Bronchial epithelial cell (primary cell): ENCODE data around the gene TOMM40. TPM values are rescaled to one million over a fixed set of nuclear protein-coding genes. Genes with fewer than 3 reads are reported as not detected.
"Not testable (repeated sequence)": the region's sequence is repeated elsewhere in the genome, so short reads cannot be mapped to it uniquely, and the experiment has no call there.

ENCODE experiments used
- DNase-seq: peaks from one replicate; pipeline ENCODE4 v3.0.0-alpha.2; 2010; ENCODE audit warnings: low read depth
- FAIRE-seq: peaks from 2 replicates; lab custom pipeline; 2011; peaks lifted over from hg19 to GRCh38; lab: Jason Lieb, UNC
- H3K27me3 ChIP-seq: 2 replicates; pipeline ENCODE4 v1.5.1; 2011; ENCODE audit warnings: low read length; ENCODE audit not compliant: control insufficient read depth, insufficient read depth
- H3K36me3 ChIP-seq: 2 replicates; pipeline ENCODE4 v1.5.1; 2011; ENCODE audit warnings: low read length; ENCODE audit not compliant: control insufficient read depth, insufficient read depth
- H3K4me3 ChIP-seq: 2 replicates; pipeline ENCODE4 v1.5.1; 2011; ENCODE audit warnings: mild to moderate bottlenecking, low read depth, low read length, control low read depth
- total RNA-seq: library from RNA; depleted of rRNA; stranded (reverse); fragments of >200 nt; gene quantifications from 2 replicates; pipeline ENCODE4 v1.2.1, GENCODE V29; 2014
- TF ChIP-seq, protein P1 (sequence below): IDR thresholded peaks from 2 replicates; pipeline ENCODE4 v1.5.1; 2011; ENCODE audit warnings: mild to moderate bottlenecking, moderate library complexity, low read length, control low read depth, inconsistent platforms; ENCODE audit not compliant: insufficient read depth, severe bottlenecking

The TOMM40 gene
- total RNA-seq, 1 donor from 2014 or later = 82.9 TPM

DNA sequence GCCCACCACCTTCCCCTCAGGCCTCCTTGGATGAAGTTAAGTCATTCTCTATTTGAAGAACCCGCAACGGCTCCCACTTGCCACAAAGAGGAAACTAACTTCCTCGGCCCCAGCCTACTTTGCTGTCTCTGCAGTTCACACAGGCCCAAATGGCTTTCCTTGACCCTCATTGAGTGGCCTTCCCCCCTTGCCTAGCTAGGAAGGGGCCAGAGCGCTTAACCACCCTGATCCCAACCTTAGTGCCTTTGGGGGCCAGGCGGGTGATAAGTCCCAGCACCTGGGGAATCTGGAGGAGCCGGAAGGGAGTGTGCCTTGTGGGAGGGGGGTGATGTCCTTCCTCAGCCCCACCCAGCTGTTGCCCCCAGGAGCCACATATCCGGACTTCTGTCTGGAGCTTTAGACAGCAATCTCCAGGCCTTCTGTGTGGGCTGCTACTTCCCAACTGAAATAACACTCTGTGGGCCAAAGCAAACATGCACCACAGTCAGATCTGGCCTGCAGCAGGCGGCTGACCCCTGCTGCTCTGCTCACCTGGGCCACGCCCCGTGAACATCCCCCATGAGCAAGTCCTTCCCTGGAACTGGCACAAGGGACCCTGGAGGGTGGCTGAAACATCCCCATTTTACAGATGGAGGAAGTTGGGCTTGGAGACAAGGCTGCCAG, 34.5 kb upstream of the TOMM40 start:
- DNase-seq (no peak), FAIRE-seq (no peak)
- TF ChIP-seq, protein P1, sequence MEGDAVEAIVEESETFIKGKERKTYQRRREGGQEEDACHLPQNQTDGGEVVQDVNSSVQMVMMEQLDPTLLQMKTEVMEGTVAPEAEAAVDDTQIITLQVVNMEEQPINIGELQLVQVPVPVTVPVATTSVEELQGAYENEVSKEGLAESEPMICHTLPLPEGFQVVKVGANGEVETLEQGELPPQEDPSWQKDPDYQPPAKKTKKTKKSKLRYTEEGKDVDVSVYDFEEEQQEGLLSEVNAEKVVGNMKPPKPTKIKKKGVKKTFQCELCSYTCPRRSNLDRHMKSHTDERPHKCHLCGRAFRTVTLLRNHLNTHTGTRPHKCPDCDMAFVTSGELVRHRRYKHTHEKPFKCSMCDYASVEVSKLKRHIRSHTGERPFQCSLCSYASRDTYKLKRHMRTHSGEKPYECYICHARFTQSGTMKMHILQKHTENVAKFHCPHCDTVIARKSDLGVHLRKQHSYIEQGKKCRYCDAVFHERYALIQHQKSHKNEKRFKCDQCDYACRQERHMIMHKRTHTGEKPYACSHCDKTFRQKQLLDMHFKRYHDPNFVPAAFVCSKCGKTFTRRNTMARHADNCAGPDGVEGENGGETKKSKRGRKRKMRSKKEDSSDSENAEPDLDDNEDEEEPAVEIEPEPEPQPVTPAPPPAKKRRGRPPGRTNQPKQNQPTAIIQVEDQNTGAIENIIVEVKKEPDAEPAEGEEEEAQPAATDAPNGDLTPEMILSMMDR = no peak
- Histone ChIP-seq H3K27me3 (no peaks in the 10 kb centered on the region), H3K36me3 (no peaks in the 10 kb centered on the region), H3K4me3 (no peak overlapping the region)

DNA sequence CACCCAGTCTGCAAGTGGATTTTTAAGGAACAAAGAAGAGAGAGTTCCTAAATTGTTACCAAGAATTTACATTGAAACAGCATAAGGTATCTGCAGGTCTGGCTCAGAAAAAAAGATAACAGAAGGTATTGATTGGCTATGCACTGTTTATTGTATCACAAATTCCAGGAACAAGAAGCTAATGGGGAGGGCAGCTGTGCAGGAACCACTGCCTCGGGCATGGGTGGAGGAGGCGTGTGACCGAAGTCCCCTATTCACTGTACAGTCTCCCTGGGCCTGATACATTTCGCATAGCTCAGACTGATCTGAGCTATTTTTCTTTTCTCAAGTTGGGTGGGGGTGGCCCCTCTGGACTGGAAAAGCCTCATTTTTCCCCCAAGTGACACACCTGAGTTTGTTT, 33.2 kb upstream of the TOMM40 start:
- DNase-seq (no peak), FAIRE-seq (no peak)
- TF ChIP-seq, protein P1 = no peak
- Histone ChIP-seq H3K36me3 (no peaks in the 10 kb centered on the region), H3K4me3 (no peak overlapping the region), H3K27me3 (no peaks in the 10 kb centered on the region)

DNA sequence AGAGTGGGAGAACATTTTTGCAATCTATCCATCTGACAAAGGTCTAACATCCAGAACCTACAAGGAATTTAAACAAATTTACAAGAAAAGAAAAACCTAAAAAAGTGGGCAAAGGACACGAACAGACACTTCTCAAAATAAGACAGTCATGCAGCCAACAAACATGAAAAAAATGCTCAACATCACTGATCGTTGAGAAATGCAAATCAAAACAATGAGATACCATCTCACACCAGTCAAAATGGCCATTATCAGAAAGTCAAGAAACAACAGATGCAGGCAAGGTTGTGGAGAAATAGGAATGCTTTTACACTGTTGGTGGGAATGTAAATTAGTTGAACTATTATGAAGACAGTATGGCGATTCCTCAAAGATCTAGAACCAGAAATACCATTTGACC, 29.5 kb upstream of the TOMM40 start:
- DNase-seq, FAIRE-seq, H3K4me3 ChIP-seq, H3K36me3 ChIP-seq, H3K27me3 ChIP-seq: not testable (repeated sequence)

DNA sequence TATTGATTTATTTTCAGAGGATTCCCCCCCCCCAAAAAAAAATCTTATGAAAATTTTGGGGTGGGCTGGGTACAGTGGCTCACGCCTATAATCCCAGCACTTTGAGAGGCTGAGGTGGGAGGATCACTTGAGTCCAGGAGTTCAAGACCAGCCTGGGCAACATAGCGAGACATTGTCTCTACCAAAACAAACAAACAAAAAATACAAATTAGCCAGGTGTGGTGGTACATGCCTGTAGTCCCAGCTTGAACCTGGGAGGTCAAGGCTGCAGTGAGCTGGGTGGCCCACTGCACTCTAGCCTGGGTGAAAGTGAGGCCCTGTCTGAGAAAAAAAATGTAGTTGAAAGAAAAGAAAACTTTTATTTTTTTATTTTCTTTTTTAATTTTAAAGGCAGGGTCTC, 27.1 kb upstream of the TOMM40 start:
- Histone ChIP-seq H3K36me3 (peaks cover 14% of the 10 kb centered on the region), H3K27me3 (no peaks in the 10 kb centered on the region), H3K4me3 (no peak overlapping the region)
- FAIRE-seq (no peak), DNase-seq (no peak)
- TF ChIP-seq, protein P1 = no peak

DNA sequence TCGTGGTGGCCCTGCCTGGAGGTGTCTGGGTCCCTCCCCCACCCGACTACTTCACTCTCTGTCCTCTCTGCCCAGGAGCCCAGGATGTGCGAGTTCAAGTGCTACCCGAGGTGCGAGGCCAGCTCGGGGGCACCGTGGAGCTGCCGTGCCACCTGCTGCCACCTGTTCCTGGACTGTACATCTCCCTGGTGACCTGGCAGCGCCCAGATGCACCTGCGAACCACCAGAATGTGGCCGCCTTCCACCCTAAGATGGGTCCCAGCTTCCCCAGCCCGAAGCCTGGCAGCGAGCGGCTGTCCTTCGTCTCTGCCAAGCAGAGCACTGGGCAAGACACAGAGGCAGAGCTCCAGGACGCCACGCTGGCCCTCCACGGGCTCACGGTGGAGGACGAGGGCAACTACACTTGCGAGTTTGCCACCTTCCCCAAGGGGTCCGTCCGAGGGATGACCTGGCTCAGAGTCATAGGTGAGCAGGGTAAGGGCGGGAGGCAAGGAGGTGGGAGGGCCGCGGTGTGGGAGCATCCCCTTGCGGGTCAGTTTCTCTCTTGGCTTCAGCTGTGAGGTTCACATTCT, 25.8 kb upstream of the TOMM40 start:
- H3K27me3 ChIP-seq = no peaks in the 10 kb centered on the region
- H3K4me3 ChIP-seq = no peak overlapping the region
- H3K36me3 ChIP-seq = peaks cover 14% of the 10 kb centered on the region
- no peak for FAIRE-seq
- no peak for DNase-seq
- TF ChIP-seq, protein P1 = no peak

DNA sequence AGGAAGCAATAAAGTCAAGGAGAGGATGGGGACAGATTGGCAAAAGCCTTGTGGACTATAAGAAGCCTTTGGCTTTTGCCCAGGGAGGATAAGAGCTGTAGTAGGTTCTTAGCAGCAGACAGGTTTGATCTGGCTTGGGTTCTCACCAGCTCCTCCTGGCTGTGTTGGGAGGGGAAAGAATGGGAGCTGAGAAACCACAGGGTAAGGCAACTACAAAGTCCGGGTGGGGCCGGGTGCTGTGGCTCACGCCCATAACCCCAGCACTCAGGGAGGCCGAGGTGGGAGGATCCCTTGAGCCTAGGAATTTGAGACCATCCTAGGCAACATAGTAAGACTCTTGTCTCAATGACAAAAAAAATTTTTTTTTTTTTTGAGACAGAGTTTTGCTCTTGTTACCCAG, 24.4 kb upstream of the TOMM40 start:
- TF ChIP-seq, protein P1 = no peak
- no peak for FAIRE-seq
- Histone ChIP-seq H3K36me3 (peaks cover 18% of the 10 kb centered on the region), H3K27me3 (no peaks in the 10 kb centered on the region), H3K4me3 (no peak overlapping the region)
- DNase-seq = no peak
